ENCODE results near the gene FRMD8. TPM values are rescaled to one million over a fixed set of nuclear protein-coding genes. Genes with fewer than 3 reads are reported as not detected.

The FRMD8 gene
- total RNA-seq, 3 donors from 2014 or later, result 22.9 to 57.0 (median 49.0) TPM

DNA sequence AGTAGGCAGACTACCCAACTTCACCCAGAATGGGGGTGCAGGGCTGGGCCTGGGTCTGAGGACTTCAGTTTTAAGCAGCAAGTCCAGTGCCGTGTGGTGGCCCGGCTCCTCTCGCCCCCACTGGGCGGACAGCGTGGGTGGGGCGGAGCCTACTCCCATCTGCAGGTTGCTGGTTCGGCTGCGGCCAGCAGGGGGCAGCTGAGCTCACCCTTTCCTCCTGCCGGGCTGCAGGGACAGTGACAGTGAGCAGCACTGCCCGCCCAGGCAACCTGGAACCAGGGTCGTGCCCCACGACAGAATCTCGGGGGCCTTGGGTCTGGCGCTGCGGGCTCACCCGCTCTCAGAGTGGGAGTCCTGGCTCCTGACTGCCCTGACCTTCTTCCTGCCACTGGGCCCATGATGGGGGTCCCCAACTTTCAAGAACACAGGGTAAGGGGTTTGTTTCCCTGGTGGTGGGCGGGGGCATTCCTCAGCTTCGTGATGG lies 29.9 kb downstream of the FRMD8 start:
- intact Hi-C loops (cut with DNase I; ENCODE audit: low total_unique reads), result loop anchor here (5.0 kb wide), 1 partner anchor 34 kb away; the partner anchor contains the start of gene SLC25A45
- DNase-seq (ENCODE audit: low spot score in 2 of 2), result peak; percentile 90 to 94
- H3K4me1 ChIP-seq, result peaks cover 26 to 30% of the 10 kb centered on the region in 2 donors
- peak overlapping the region; percentile 100 for H3K27ac ChIP-seq
- no peaks in the 10 kb centered on the region for H3K9me3 ChIP-seq
- H3K27me3 ChIP-seq, result no peaks in the 10 kb centered on the region
- TF ChIP-seq POLR2A (IDR thresholded peaks at IDR 0.05) (no peak), POLR2AphosphoS5 (IDR thresholded peaks at IDR 0.05) (peak; percentile 61 to 86 (median 68))
- TF ChIP-seq, protein P1, sequence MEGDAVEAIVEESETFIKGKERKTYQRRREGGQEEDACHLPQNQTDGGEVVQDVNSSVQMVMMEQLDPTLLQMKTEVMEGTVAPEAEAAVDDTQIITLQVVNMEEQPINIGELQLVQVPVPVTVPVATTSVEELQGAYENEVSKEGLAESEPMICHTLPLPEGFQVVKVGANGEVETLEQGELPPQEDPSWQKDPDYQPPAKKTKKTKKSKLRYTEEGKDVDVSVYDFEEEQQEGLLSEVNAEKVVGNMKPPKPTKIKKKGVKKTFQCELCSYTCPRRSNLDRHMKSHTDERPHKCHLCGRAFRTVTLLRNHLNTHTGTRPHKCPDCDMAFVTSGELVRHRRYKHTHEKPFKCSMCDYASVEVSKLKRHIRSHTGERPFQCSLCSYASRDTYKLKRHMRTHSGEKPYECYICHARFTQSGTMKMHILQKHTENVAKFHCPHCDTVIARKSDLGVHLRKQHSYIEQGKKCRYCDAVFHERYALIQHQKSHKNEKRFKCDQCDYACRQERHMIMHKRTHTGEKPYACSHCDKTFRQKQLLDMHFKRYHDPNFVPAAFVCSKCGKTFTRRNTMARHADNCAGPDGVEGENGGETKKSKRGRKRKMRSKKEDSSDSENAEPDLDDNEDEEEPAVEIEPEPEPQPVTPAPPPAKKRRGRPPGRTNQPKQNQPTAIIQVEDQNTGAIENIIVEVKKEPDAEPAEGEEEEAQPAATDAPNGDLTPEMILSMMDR (IDR thresholded peaks at IDR 0.05), result peak; percentile 99 to 100 (median 100)
- H3K36me3 ChIP-seq, result no peaks in the 10 kb centered on the region
- H3K4me3 ChIP-seq, result peak overlapping the region; percentile 93 to 96 (median 95)

DNA sequence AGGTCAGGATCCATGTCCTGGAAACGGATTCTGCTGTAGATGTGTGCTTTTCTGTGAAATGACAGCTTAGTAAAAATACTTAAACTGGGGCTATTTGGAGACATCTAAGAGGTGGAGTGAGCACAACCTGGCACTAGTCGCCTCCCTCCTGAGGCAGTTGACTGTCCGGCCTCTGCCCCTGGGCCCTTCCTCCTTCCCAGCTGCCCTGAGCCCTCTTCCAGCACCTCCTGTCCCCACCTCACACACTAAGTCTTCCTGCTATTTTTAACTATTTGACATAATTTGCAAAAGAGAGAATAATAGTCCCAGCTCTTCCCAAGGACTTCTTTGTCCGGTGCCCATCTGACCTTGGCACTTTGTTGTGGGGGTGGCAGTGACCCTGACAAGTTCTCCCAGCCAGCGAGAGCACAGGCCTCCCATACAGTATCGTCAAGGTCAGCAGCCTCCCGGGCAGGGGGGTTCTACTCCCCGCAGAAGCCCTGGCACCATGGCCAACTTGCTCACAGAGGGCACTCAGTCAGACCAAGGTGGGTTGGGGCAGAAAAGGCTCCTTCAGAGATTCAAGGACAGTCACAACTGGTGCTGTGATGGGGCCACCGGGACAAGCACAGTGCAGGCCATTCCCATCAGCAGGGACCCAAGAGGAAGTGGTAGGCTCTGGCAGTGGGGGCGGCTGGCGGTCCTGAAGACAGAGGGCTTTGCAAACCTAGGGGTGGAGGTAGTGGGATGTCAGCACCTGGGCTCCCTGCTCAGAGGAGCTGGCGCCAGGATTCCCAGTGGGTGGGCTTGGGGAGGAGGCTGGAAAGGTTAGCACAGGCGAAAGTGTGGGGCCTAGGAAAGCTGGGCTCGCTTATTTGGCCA lies 30.6 kb downstream of the FRMD8 start:
- intact Hi-C loops (cut with DNase I; ENCODE audit: low total_unique reads), result loop anchor here (1.0 to 5.0 kb wide), 2 partner anchors 35 to 94 kb away; partner anchors contain the start of gene SLC25A45
- peaks cover 26 to 30% of the 10 kb centered on the region in 2 donors for H3K4me1 ChIP-seq
- H3K27me3 ChIP-seq, result no peaks in the 10 kb centered on the region
- peak overlapping the region; percentile 100 for H3K27ac ChIP-seq
- TF ChIP-seq POLR2AphosphoS5 (IDR thresholded peaks at IDR 0.05) (no peak), POLR2A (IDR thresholded peaks at IDR 0.05) (no peak)
- TF ChIP-seq, protein P1 (IDR thresholded peaks at IDR 0.05), result no peak
- DNase-seq (ENCODE audit: low spot score in 2 of 2), result peak; percentile 50
- no peaks in the 10 kb centered on the region for H3K36me3 ChIP-seq
- peak overlapping the region; percentile 93 to 96 (median 95) for H3K4me3 ChIP-seq
- H3K9me3 ChIP-seq, result no peaks in the 10 kb centered on the region

GRCh38 chr11:65417702-65418430 lies 31.4 kb downstream of the FRMD8 start:
- intact Hi-C loops (cut with DNase I; ENCODE audit: low total_unique reads), result loop anchor here (1.0 to 5.0 kb wide), 2 partner anchors 36 to 93 kb away; partner anchors contain the start of gene SLC25A45
- H3K36me3 ChIP-seq, result no peaks in the 10 kb centered on the region
- H3K4me1 ChIP-seq, result peaks cover 26 to 30% of the 10 kb centered on the region in 2 donors
- peak in 1 of 2 donors; percentile 58 for DNase-seq (ENCODE audit: low spot score in 2 of 2)
- TF ChIP-seq POLR2A (IDR thresholded peaks at IDR 0.05), result no peak
- TF ChIP-seq, protein P1 (IDR thresholded peaks at IDR 0.05), result no peak
- peak in 1 of 3 donors; percentile 25 for TF ChIP-seq POLR2AphosphoS5 (IDR thresholded peaks at IDR 0.05)
- no peaks in the 10 kb centered on the region for H3K9me3 ChIP-seq
- H3K27ac ChIP-seq, result peak overlapping the region; percentile 100
- peak overlapping the region; percentile 93 to 96 (median 95) for H3K4me3 ChIP-seq
- no peaks in the 10 kb centered on the region for H3K27me3 ChIP-seq

- intact Hi-C loops (cut with DNase I; ENCODE audit: low total_unique reads), result loop anchor here (5.0 kb wide), 1 partner anchor 36 kb away; the partner anchor contains the start of gene SLC25A45
- TF ChIP-seq POLR2A (IDR thresholded peaks at IDR 0.05) (no peak), POLR2AphosphoS5 (IDR thresholded peaks at IDR 0.05) (no peak)
- TF ChIP-seq, protein P1 (IDR thresholded peaks at IDR 0.05), result no peak
- no peaks in the 10 kb centered on the region for H3K9me3 ChIP-seq
- peak overlapping the region; percentile 93 to 96 (median 95) for H3K4me3 ChIP-seq
- peaks cover 26 to 30% of the 10 kb centered on the region in 2 donors for H3K4me1 ChIP-seq
- H3K36me3 ChIP-seq, result no peaks in the 10 kb centered on the region
- H3K27me3 ChIP-seq, result no peaks in the 10 kb centered on the region
- H3K27ac ChIP-seq, result peak overlapping the region; percentile 100
- DNase-seq (ENCODE audit: low spot score in 2 of 2), result peak in 1 of 2 donors; percentile 68
Observed at GRCh38 chr11:65418431-65418680, 31.9 kb downstream of the FRMD8 start.
